Upper lobe of right lung (tissue), 1 donor: Measurements from ENCODE around the gene OXGR1. TPM values are rescaled to one million over a fixed set of nuclear protein-coding genes. Genes with fewer than 3 reads are reported as not detected.

Experiments used
- ATAC-seq: fragments of 200-7000 bp; cut with Tn5 transposase; one replicate; pipeline ENCODE4 v1.9.1; 2020; ENCODE audit warnings: mild to moderate bottlenecking, moderate library complexity
- DNase-seq: peaks from one replicate; pipeline ENCODE4 v3.0.0-alpha.2; 2020
- H3K27ac ChIP-seq: fragments of 200-600 bp; one replicate; pipeline ENCODE4 v1.8.0; 2022
- H3K27me3 ChIP-seq: fragments of 200-600 bp; one replicate; pipeline ENCODE4 v1.8.0; 2022; ENCODE audit warnings: mild to moderate bottlenecking
- H3K36me3 ChIP-seq: fragments of 200-600 bp; one replicate; pipeline ENCODE4 v1.8.0; 2022
- H3K4me1 ChIP-seq: fragments of 200-600 bp; one replicate; pipeline ENCODE4 v1.8.0; 2022
- H3K4me3 ChIP-seq: fragments of 200-600 bp; one replicate; pipeline ENCODE4 v1.8.0; 2022; ENCODE audit warnings: mild to moderate bottlenecking
- H3K9me3 ChIP-seq: fragments of 200-600 bp; one replicate; pipeline ENCODE4 v1.8.0; 2022
- intact Hi-C: fragments of 100-400 bp; cut with DNase I; formaldehyde crosslinking; loops from one replicate; pipeline ENCODE4 v1.11.0; 2022
- total RNA-seq: library from RNA; stranded (reverse); fragmentation: NEBNext Ultra II Directional; extraction: Animal tissue kit (Norgen Biotek cat#: 25700); gene quantifications from one replicate; pipeline ENCODE4 v1.2.1, GENCODE V29; 2021
- TF ChIP-seq, protein P1 (sequence below): fragments of 200-600 bp; IDR thresholded peaks from one replicate; pipeline ENCODE4 v1.8.0; 2022; ENCODE audit warnings: antibody characterized with exemption
- donor health status: DM: no; HTN: yes; CAD: no; lungs with severe emphysema.

The OXGR1 gene
- total RNA-seq, 1 donor from 2014 or later = 0.55 TPM

DNA sequence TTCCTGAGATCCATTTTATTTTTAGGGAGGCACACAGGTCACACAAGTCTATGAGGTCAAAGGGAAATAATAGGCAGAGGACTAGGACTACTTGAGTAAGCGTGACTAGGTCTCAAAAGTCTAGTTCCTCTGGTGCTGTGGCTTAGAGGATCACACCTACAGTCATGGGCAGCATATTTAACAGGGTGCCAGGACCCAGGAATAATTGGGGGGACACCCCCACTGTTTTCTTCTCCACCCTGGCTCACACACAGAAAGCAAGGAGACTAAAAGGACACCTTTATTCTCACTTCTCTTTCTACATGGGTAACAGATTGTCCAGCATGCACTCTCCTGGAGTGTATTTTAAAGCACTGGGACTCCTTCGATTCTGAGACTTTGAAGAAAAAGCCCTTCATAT is 26.2 kb downstream of the OXGR1 start:
- no peak for DNase-seq
- Histone ChIP-seq H3K27me3 (no peaks in the 10 kb centered on the region), H3K36me3 (no peaks in the 10 kb centered on the region), H3K4me3 (no peak overlapping the region), H3K4me1 (no peaks in the 10 kb centered on the region), H3K27ac (no peak overlapping the region), H3K9me3 (peaks cover 22% of the 10 kb centered on the region)
- intact Hi-C loops = no loop called here
- no peak for ATAC-seq
- TF ChIP-seq, protein P1, sequence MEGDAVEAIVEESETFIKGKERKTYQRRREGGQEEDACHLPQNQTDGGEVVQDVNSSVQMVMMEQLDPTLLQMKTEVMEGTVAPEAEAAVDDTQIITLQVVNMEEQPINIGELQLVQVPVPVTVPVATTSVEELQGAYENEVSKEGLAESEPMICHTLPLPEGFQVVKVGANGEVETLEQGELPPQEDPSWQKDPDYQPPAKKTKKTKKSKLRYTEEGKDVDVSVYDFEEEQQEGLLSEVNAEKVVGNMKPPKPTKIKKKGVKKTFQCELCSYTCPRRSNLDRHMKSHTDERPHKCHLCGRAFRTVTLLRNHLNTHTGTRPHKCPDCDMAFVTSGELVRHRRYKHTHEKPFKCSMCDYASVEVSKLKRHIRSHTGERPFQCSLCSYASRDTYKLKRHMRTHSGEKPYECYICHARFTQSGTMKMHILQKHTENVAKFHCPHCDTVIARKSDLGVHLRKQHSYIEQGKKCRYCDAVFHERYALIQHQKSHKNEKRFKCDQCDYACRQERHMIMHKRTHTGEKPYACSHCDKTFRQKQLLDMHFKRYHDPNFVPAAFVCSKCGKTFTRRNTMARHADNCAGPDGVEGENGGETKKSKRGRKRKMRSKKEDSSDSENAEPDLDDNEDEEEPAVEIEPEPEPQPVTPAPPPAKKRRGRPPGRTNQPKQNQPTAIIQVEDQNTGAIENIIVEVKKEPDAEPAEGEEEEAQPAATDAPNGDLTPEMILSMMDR = no peak

DNA sequence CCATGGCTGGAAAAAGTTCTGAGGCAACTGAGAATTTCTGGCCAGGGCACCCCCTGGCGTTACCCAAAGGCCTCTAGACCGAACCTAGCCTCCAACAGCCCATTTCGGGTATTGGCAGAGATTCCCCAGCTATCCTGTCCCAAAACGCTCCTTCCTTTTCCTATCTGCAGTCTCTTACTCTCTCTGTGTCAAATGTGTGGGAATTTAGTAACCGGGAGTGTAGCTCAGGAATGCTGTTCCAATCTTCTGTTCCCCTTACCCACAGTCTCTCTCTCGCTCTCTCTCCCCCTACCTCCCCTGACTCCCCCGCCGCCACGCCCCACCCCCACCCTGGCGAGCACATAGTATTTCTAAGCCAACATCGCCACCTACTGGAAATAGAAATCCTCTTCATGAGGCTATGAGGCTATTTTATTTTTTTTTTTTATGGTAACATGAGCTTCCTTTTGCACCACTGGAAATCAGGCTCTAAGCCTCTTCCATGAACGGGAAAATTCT is 27.0 kb downstream of the OXGR1 start:
- Histone ChIP-seq H3K9me3 (peaks cover 22% of the 10 kb centered on the region), H3K36me3 (no peaks in the 10 kb centered on the region), H3K27me3 (no peaks in the 10 kb centered on the region), H3K27ac (no peak overlapping the region), H3K4me1 (no peaks in the 10 kb centered on the region), H3K4me3 (no peak overlapping the region)
- ATAC-seq = no peak
- no peak for DNase-seq
- intact Hi-C loops = no loop called here
- TF ChIP-seq, protein P1 = no peak

DNA sequence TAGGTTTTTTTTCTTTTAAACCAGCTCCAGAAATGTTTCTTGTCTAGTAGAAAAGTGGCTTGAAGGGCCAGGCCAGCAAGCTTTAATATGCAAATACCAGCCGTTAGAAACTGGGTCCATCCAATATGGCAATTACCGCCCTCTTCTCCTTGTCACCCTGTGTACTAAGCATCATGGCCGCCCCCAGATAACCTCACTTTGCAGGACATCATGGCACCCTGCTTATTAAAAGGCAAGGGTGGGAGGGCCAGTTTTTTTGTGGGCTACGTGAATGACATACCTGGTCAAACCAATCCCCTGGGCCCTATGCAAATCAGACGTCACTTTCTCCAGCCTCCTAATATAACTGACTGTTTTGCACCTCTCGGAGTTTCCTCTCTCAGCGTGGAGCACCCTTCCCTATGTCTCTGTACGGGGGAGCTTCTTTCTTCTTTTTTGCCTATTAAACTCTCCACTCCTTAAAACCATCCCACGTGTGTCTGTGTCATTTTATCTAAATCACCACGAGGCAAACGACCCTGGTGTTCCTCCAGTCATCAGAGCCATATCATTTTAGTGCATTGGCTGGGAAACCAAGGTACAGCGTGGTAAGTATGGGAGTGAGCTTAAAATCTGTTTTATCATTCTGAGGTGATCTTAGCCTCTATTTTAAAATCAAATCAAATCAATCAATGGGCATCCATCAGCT is 27.7 kb downstream of the OXGR1 start:
- no peak overlapping the region for H3K27ac ChIP-seq
- no peaks in the 10 kb centered on the region for H3K36me3 ChIP-seq
- intact Hi-C loops = no loop called here
- TF ChIP-seq, protein P1 = no peak
- no peak overlapping the region for H3K4me3 ChIP-seq
- peaks cover 22% of the 10 kb centered on the region for H3K9me3 ChIP-seq
- DNase-seq = no peak
- ATAC-seq = no peak
- no peaks in the 10 kb centered on the region for H3K27me3 ChIP-seq
- no peaks in the 10 kb centered on the region for H3K4me1 ChIP-seq

DNA sequence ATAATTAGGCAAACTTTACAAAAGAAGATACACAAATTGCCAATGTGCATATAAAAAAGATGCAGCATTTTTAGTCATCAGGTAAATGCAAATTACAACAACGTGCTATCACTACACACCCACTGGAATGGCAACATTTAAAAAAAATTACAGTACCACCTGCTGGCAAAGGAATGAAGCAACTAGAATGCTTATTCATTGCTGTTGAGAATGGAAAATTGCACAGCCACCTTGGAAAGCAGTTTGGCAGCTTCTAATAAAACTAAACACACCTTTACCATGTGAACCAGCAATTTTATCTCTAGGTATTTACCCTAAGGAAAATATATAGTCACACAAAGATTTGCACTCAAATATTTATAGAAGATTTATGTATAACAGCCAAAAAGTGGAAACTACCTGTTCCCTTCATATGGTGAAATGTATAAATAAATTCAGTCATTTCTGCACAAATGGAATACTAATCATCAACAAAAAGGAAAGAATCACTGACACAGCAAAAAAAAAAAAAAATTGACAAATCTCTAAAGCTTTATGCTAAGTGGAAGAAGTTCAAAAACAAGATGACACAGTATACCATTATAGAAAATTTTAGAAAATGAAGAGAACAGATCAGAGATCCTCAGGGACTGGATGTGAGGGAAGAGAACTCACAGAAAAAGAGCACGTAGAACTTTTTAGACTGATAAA is 30.3 kb downstream of the OXGR1 start:
- DNase-seq = no peak
- H3K4me3 ChIP-seq = no peak overlapping the region
- H3K27ac ChIP-seq = no peak overlapping the region
- intact Hi-C loops = no loop called here
- H3K36me3 ChIP-seq = no peaks in the 10 kb centered on the region
- no peaks in the 10 kb centered on the region for H3K27me3 ChIP-seq
- no peak for ATAC-seq
- TF ChIP-seq, protein P1 = no peak
- H3K4me1 ChIP-seq = no peaks in the 10 kb centered on the region
- peaks cover 16% of the 10 kb centered on the region for H3K9me3 ChIP-seq

DNA sequence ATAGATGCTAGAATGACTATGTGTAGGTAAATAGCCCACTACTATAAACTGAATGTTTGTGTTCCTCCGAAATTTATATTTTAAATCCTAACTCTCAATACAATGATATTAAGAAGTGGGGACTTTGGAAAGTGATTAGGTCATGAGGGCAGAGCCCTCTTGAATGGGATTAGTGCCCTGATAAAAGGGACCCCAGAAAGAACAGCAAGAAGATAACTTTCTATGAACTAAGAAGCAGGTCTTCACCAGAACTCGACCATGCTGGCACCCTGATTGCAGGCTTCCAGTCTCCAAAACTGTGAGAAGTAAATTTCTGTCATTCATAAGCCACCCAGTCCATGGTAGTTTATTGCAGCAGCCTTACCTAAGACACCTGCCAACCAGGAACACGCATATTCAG is 33.9 kb downstream of the OXGR1 start:
- ATAC-seq = no peak
- H3K36me3 ChIP-seq = no peaks in the 10 kb centered on the region
- H3K9me3 ChIP-seq = no peaks in the 10 kb centered on the region
- no peaks in the 10 kb centered on the region for H3K4me1 ChIP-seq
- intact Hi-C loops = no loop called here
- no peak overlapping the region for H3K4me3 ChIP-seq
- TF ChIP-seq, protein P1 = no peak
- H3K27me3 ChIP-seq = no peaks in the 10 kb centered on the region
- DNase-seq = no peak
- no peak overlapping the region for H3K27ac ChIP-seq
